Ishikawa (cell line): ENCODE data around the gene CXXC5.

Experiments
- CEBPB ChIP-seq: IDR thresholded peaks from 2 replicates; pipeline ENCODE4 v1.6.1; 2012
- CREB1 ChIP-seq: IDR thresholded peaks from 2 replicates; pipeline ENCODE4 v1.6.1; 2012; ENCODE audit warnings: low read depth
- EGR1 ChIP-seq: IDR thresholded peaks from 2 replicates; pipeline ENCODE4 v1.6.1; 2012
- EP300 ChIP-seq: IDR thresholded peaks from 2 replicates; pipeline ENCODE4 v1.6.1; 2012; ENCODE audit warnings: borderline replicate concordance
- FOXM1 ChIP-seq: IDR thresholded peaks from 2 replicates; pipeline ENCODE4 v1.6.1; 2012; ENCODE audit warnings: low read depth, borderline replicate concordance
- NFIC ChIP-seq: IDR thresholded peaks from 2 replicates; pipeline ENCODE4 v1.6.1; 2012
- RAD21 ChIP-seq: IDR thresholded peaks from 2 replicates; pipeline ENCODE4 v1.6.1; 2012; ENCODE audit warnings: low read depth
- TAF1 ChIP-seq: IDR thresholded peaks from 2 replicates; pipeline ENCODE4 v1.6.1; 2012; ENCODE audit warnings: low read depth, mild to moderate bottlenecking
- TCF12 ChIP-seq: IDR thresholded peaks from 2 replicates; pipeline ENCODE4 v1.6.1; 2012; ENCODE audit warnings: low read depth
- TEAD4 ChIP-seq: IDR thresholded peaks from 2 replicates; pipeline ENCODE4 v1.6.1; 2012
- USF1 ChIP-seq: IDR thresholded peaks from 2 replicates; pipeline ENCODE4 v1.6.1; 2012
- YY1 ChIP-seq: IDR thresholded peaks from 2 replicates; pipeline ENCODE4 v1.6.1; 2012; ENCODE audit warnings: low read depth
- ZBTB7A ChIP-seq: IDR thresholded peaks from 2 replicates; pipeline ENCODE4 v1.6.1; 2012; ENCODE audit warnings: low read depth
- TF ChIP-seq, protein P1 (sequence below): IDR thresholded peaks from 2 replicates; pipeline ENCODE4 v1.6.1; 2012
- TF ChIP-seq, protein P2 (sequence below): IDR thresholded peaks from 2 replicates; pipeline ENCODE4 v1.6.1; 2012; ENCODE audit warnings: low read depth, mild to moderate bottlenecking

The CXXC5 gene

GRCh38 chr5:139648205-139649081 is at the start of gene CXXC5:
TSS of gene CXXC5 (plus strand) at chr5:139648349. CDS start at chr5:139680524, 32,175 bp downstream.
- TF ChIP-seq FOXM1 (peak; percentile 61; the same call in 1 of the 2 replicates), EP300 (0 out of 2 replicates have a peak, but pooled peaks have one; percentile 23), TCF12 (peak; percentile 36; the same call in 1 of the 2 replicates), CREB1 (no peak), TAF1 (peak; percentile 77)

DNA sequence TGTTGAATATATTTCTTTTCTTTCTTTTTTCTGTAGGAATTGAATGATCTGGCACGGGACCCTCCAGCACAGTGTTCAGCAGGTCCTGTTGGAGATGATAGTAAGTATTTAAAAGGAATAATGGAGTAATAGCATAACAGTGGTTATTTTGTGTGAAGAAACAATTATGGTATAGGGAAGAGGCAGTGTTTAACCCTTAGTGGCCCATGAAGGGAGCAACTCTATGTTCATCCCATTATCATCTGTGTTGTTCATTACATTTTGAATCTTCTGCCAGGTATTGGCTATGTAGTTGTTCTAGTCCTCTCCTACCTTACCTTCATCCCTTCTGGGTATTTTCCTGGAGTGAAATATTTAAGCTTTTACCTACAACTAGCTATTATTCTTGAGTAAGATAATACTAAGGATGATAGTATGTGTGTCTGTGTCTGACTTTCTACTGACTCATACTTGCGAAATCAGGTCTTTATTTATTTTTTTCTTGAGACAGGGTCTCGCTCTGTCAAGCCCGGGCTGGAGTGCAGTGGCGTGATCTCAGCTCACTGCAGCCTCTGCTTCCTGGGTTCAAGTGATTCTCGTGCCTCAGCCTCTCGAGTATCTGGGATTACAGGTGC is 47.7 kb upstream of the CXXC5 start:
- TF ChIP-seq EP300 (no peak), CREB1 (no peak), TAF1 (no peak), ZBTB7A (no peak), CEBPB (no peak), USF1 (no peak)

GRCh38 chr5:139601429-139601828 is 46.7 kb upstream of the CXXC5 start:
- no peak for TF ChIP-seq CREB1
- no peak for TF ChIP-seq ZBTB7A
- no peak for TF ChIP-seq USF1
- TF ChIP-seq TCF12, result no peak

DNA sequence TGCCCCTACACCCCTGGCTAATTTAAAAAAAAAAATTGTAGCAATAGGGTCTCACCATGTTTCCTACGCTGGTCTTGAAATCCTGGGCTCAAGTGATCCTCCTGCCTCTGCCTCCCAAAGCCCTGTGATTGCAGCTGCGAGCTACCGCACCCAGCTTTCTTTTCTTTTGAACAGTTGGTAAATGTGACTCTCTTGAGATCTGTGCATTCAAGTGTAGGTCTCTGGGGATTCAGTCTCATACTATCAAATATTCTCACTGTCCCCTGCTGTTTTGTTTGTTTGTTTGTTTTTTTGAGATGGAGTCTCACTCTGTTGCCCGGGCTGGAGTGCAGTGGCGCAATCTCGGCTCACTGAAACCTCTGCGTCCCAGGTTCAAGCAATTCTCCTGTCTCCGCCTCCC is 42.3 kb upstream of the CXXC5 start:
- TF ChIP-seq ZBTB7A (no peak), EP300 (no peak)
- TF ChIP-seq, protein P1, sequence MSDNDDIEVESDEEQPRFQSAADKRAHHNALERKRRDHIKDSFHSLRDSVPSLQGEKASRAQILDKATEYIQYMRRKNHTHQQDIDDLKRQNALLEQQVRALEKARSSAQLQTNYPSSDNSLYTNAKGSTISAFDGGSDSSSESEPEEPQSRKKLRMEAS, result no peak

DNA sequence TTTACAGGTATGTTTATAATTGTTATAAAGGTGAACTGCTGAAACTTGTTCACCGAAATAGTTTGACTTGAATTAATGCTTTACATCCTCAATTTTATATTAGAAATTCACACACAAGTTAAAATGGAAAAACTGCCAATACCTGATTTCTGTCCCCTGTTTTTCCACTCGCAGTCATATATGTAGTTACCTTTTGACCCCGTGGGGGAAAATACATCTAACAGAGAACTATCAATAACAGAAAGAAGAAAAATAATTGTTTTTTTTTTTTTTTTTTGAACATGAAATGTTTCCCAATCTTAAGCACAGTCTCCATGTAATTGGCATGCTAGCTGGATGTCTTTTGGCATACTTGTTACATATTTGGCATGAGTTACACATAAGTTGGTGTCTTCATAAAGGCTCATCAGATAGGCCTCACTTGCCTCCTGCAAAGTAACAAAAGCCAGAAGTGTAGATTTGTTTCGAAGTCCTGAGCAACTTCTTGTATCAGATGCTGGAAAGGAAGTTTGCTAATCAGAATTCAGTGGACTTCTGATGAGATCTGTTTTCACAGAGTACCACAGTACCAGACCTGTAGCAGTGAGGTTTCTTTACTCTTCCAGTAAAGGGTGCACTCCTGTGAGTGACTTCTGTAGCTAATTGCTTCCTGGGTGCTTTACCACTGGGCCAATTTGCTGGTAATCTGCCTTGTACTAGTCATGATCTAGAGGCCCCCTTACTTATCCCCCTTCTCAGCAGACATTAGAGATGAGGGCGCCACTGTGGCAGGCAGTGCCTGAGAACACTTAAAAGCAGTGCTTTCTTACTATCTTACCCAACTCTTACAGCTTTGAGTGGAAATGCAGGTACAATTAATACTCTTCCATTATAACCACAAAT is 36.2 kb upstream of the CXXC5 start:
- TF ChIP-seq, protein P2, sequence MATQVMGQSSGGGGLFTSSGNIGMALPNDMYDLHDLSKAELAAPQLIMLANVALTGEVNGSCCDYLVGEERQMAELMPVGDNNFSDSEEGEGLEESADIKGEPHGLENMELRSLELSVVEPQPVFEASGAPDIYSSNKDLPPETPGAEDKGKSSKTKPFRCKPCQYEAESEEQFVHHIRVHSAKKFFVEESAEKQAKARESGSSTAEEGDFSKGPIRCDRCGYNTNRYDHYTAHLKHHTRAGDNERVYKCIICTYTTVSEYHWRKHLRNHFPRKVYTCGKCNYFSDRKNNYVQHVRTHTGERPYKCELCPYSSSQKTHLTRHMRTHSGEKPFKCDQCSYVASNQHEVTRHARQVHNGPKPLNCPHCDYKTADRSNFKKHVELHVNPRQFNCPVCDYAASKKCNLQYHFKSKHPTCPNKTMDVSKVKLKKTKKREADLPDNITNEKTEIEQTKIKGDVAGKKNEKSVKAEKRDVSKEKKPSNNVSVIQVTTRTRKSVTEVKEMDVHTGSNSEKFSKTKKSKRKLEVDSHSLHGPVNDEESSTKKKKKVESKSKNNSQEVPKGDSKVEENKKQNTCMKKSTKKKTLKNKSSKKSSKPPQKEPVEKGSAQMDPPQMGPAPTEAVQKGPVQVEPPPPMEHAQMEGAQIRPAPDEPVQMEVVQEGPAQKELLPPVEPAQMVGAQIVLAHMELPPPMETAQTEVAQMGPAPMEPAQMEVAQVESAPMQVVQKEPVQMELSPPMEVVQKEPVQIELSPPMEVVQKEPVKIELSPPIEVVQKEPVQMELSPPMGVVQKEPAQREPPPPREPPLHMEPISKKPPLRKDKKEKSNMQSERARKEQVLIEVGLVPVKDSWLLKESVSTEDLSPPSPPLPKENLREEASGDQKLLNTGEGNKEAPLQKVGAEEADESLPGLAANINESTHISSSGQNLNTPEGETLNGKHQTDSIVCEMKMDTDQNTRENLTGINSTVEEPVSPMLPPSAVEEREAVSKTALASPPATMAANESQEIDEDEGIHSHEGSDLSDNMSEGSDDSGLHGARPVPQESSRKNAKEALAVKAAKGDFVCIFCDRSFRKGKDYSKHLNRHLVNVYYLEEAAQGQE, result no peak
- TF ChIP-seq YY1, result no peak
- no peak for TF ChIP-seq EP300
- TF ChIP-seq RAD21, result no peak
- no peak for TF ChIP-seq NFIC
- no peak for TF ChIP-seq TCF12
- TF ChIP-seq ZBTB7A, result no peak
- no peak for TF ChIP-seq CREB1
- TF ChIP-seq TEAD4, result no peak
- no peak for TF ChIP-seq FOXM1
- TF ChIP-seq EGR1, result no peak
- TF ChIP-seq, protein P1, result no peak
- TF ChIP-seq TAF1, result no peak
- no peak for TF ChIP-seq CEBPB
- TF ChIP-seq USF1, result no peak

GRCh38 chr5:139619861-139620260 is 28.3 kb upstream of the CXXC5 start:
- TF ChIP-seq, protein P1, result no peak
- no peak for TF ChIP-seq CEBPB
- no peak for TF ChIP-seq YY1
- TF ChIP-seq TCF12, result no peak
- TF ChIP-seq, protein P2, result no peak
- no peak for TF ChIP-seq TEAD4
- TF ChIP-seq USF1, result no peak
- no peak for TF ChIP-seq RAD21
- no peak for TF ChIP-seq EP300
- no peak for TF ChIP-seq FOXM1
